Stimulated activated CD8-positive, alpha-beta memory T cell treated with anti-CD3 and anti-CD28 coated beads, Interleukin-4, amount 100 ng/mL, for 24 hours (primary cell): Measurements from ENCODE around the gene CDH4.

Experiments used
- DNase-seq: peaks from one replicate; pipeline ENCODE4 v3.0.0-alpha.2; 2020; ENCODE audit warnings: low read depth

CDH4 gene

DNA sequence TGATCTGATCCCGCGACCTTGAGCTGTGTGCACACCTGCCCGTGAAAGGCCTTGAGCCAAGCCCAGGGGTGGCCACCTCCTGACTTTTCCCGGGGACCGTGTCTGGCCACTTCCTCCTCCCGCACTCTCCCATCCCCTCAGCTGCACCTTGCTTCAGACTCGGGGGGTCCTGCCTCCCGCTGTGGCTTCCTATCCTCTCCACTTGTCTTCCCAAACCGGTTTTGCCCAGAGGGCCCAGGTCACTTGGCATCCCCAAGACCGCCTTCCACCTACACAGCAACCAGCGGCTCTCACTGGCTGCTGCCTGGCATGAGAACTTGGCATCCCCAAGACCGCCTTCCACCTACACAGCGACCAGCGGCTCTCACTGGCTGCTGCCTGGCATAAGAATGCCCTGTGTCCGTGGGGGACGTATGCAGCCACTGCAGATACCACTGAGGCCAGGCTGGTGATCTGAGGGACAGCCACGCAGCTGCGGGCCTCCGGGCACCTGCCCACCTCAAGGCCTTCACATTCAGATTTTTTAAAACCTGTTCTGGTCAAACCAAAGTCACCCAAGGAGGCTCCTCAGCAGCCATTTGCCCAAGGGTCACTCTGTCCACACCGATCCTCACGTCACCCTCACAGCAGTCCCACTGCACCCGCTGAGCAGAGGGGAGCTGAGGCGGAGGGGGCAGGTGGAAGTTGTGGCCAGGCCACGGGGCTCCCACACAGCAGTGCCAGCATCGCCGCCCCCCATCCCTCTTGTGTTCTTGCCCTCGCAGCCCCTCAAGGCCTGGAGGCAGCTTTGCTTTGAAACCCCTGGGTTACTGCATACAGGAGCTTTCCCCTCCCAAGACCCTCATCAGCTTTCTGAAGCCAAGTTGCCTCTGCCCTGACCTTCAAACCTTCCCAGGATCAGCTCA, 568.1 kb downstream of the CDH4 start:
- no peak for DNase-seq

DNA sequence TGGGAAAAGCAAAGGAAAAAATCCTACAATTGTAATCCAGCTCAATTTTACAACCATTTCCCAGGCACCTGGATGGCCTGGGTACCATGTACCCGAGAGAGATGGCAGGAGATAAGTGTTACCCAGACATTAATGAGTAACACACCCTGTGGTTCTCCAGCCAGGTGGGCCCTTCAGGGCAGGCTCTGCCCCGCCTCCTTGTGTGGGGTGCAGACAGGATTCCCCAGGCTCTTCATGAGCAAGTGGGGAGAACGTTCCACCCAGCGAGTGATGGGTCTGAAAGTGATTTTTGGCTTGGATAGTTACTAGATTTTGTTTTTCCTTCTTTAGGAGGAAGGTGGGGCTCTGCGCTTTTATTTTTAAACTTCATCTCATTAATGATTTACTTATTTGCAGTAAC, 569.7 kb downstream of the CDH4 start:
- no peak for DNase-seq

DNA sequence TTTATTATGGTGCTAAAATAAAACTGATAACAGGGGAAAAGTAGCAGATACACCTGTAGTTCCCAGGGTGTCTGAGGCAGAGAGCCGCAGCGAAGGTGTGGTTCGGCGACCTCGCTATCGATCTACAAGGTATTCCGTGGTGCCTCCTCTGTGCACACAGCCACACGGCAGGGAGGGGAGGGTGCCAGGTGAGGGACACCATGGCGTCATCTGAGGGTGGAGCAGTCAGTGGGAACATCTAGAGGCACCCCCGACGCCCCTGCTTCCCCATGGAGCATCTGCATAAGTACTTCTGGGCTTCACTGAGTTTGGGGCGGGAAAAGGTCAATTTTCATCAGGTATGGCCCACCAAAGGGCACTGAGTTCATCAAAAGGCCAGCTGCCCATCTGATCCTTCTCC, 570.3 kb downstream of the CDH4 start:
- DNase-seq = no peak

DNA sequence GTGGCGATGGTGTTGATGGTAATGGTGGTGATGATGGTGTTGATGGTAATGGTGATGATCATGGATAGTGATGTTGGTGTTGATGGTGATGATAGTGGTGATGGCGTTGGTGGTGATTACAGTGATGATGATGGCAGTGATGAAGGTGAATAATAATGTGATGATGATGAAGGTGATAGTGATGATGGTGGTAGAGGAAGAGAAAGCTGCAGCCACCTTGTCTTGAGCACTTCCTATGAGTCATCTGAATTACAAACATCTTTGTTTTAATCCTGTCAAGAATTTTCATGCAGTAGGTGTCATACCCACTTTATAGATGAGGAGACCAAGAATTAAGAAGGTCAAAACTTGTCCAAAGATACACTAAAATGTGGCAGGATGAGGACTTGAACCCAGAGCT, 571.2 kb downstream of the CDH4 start:
- no peak for DNase-seq

DNA sequence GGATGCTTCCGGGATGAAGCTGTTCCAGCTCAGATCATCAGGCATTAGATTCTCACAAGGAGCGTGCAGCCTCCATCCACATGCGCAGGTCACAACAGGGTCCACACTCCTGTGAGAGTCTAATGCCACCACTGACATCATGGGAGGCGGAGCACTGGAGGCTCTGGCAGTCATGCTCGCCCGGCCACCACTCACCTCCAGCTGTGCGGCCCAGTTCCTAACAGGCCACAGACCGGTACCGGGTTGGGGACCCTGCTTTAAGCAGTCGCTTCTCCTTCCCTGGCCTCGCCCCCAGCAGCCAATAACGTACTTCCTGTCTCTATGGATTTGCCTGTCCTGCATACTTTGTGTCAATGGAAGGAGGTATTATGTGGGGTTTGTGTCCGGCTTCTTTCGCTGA, 576.8 kb downstream of the CDH4 start:
- no peak for DNase-seq

DNA sequence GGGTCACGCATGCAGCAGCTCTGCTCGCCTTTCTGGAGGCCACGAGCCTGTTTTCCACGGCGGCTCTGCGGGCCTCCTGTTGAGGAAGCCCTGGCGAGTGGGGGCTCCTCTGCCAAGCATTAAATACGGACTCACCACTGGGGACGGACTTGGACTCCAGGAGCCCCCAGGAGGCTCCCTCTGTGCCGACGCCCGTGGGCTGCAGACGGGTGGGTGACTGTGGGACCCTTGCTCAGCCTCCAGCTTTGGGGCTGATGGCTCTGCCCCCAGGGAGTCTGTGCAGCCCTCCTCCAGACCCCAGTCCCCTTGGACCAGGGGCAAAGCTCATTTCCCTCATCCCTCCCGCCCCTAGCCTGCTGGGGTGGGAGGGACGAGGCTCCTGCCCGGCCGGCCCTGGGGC, 577.5 kb downstream of the CDH4 start:
- no peak for DNase-seq

DNA sequence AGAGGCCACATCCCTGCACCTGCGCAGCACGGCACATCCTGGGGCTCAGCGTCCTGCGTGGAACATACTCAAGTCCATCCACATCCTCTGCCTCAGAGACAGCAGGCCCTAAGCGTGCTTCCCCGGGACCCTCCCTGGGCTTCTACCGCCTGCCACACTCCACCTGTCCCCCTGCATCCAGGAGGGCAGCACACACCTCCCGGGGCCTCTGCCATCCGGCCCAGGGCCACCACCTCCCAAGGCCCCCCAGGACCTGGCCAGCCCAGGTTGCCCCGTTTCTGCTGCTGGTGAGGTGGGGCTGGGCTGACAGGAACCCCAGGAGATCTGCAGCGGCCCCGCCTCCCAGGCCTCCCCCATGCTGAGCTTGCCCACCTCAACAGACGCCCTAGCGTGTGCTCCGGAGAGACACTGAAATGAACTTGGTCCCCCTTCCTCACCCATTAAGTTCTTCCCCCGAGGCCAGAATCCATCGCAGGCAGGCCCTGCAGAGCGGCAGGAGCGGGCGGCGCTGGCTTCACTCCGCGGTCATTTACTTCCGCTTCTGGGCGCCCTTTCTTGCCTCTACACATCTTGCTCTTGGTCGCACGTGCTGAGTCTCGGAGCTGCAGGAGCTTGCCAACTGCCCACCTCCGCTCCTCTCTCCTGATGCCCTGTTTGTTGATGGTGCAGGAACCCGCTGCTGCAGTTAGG, 578.3 kb downstream of the CDH4 start:
- DNase-seq = no peak

DNA sequence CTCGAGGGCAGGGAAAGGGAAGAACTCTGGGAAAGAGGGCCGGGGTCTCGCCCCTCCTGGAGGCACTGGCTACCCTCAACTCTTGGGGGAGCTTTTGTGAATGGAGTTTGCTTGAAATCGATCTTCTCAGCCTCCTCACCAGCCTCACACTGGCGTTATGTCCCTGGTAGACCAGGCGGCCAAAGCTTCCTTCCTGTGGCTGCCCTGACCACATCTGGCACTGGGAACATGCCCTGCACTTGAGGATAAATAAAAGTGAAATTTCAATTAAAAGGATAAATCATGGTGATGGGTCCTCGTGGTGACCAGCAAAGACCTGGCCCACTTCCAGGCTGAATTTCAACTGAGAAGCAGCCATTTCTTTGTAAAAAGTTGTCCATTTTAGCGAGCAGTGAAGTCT, 578.9 kb downstream of the CDH4 start:
- no peak for DNase-seq

DNA sequence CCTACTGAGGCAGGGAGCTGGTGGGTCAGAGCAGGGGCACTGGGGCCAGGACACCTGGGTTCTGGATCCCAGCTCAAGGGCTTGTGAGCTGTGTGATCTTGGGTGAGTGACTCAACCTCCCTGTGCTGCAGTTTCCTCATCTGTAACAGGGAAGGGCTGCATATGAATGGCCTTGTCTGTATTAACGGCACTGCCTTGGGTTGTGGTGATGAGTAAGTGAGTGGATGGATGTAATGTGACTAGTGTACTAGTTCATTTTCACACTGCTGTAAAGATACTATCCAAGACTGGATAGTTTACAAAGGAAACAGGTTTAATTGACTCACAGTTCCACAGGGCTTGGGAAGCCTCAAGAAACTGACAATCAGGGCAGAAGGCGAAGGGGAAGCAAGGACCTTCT, 580.1 kb downstream of the CDH4 start:
- DNase-seq = no peak

DNA sequence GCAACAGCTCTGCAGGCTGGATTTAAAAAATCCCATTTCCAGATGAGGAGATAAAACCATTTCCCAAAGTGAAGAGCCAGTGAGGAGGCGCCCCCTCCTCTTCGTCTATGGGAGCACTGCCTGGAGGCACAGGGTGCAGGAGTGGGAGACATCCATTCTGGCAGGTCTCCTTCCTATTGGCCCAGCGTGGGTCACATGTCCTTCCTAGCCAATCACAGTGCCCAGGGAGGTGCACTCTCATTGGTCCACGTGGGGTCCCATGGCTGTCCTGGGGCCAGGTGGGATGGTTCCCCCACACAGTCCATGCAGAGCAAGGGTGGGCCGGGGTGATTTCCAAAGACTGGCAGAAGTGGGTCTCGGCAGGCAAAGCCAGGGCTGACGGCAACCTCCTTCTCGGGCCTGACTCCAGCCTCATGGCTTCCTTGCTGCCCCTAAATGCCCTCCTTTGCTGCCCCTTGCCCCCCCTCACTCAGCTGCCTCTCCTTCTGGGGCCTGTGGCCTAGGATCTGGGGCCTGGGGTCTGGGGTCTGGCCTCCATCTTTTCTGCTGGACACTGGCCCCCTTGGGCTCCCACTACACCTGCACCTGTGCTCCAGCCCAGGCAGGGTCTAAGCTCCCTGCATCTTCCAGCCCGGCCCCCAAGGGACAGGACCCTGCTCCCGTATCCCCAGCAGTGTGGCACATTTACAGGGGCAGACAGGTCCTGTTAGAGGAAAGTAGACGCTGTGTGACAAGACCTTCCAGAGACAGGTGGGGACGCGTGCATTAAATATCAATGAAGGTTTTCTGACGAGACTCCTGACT, 581.9 kb downstream of the CDH4 start:
- DNase-seq = no peak

DNA sequence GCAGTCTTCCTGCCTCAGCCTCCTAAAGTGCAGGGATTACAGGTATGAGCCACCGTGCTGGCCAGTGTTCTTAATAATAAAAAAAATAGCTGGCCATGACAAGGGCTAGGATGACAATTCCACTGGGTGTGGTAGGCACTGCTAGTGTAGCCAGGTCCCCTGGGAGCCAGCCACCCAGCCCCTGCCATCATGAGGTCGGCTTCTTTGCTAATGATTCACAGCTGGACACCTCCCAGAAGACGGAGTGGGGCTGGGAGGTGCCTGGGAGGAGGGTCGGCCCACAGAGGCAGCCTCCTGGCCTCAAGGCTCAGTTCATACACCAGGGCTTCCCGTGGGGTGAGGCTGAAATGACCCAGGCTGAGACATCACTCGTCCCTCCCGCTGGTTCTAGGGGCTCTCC, 583.2 kb downstream of the CDH4 start:
- no peak for DNase-seq

DNA sequence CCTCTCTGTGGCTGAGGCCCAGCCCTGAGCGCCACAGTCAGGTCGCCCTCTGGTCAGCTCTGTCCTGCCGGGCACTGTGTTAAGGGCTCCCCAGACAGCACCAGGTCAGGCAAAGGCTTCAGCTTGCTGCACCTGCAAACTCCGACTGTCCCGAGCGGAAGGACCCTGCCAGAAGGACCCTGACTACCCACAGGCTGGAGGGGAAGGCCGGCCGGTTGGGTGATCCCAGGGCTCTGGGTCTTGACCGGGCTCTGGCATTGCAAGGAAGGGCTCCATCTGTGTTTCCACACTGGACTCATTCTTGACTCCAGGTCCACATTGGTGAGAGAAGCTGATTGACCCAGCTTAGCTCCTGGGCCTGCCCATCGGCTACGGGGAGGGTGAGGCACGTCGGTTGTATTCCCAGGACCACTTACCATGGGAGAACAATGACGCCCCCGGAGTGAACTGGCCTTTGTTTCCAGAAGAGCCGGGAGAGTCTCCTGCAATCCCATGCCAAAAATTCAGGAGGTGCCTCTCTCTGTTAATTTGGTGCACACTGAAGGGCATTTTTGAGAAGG, 583.8 kb downstream of the CDH4 start:
- no peak for DNase-seq

DNA sequence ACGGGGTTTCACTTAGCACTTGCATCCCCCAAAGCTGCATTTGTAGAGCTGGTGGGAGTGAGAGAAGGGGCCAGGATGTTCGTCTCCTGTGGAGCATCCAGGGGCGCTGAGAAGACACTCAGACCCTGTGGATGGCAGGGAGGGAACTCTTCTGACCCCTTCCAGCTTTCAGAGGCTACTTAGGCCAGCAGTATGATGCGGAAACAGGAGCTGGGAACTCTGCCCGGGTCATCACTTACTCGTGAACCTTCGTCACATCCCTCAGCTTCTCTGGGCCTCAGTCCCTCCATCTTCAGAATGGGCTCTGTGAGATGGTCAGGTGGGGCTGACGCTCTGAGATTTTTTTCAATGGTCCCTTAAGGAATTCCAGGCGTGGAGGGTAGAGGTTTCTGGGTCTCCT, 585.1 kb downstream of the CDH4 start:
- no peak for DNase-seq

DNA sequence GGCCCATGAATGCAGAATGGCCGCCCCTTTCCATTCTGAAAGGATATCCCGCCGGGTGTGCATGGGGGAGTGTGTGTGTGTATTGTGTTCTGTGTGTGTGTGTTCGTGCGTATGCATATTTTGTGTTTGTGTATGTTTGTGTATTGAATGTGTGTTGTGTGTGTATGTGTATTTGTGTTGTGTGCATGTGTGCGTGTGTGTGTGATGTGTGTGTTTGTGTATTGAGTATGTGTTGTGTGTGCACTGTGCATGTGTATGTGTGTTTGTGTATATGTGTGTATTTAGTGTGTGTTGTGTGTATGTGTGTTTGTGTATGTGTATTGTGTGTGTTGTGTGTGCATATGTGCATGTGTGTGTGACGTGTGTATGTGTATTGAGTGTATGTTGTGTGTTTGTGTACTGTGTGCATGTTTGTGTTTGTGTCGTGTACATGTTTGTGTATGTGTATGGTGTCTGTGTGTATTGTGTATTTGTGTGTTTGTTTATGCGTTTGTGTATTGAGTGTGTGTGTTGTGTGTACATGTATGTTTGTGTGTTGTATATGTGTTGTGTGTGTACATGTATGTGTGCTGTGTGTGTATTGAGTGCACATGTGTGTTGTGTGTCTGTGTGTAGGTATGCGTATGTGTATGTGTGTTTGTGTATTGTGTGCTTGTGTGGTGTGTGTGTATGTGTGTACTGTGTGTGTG, 587.3 kb downstream of the CDH4 start:
- no peak for DNase-seq

DNA sequence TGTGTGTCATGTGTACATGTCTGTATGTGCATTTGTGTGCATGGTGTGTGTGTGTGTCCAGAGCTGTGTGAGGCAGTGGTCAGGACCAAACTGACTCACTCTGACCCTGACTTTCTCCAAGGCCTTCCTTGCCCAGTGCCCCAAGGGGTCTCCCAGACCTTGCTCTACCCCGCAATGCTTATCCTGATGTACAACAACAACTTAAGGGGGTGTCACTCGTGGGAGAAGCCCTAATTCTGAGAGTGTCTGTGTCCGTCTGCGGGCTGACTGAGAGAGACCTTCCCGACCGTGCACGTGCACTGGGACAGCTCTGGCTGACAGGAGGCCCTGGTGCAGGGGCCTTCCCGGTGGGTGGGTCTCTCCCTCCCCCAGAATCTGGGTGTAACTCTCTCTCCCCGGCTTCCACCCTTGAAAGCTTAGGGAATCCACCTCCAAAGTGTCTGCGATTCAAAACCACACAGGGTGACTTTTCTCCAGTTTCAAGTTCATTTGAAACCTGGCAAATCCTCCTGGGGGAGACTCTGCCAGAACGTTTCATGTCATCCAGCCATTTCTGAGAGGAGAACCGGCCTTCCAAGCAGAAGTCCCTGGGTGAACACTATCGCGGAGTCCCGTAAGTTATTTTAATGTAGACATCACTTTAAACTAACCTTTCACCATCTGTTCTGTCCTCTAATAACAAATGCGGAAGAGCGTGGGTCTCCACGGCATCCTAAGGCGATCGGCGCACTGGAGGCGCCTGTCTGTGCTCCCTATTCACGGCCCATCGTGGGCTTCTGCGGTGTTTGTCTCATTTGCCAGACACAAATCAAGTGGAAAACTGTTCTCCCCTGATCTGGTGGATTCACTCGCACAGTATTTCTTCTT, 588.1 kb downstream of the CDH4 start:
- no peak for DNase-seq

DNA sequence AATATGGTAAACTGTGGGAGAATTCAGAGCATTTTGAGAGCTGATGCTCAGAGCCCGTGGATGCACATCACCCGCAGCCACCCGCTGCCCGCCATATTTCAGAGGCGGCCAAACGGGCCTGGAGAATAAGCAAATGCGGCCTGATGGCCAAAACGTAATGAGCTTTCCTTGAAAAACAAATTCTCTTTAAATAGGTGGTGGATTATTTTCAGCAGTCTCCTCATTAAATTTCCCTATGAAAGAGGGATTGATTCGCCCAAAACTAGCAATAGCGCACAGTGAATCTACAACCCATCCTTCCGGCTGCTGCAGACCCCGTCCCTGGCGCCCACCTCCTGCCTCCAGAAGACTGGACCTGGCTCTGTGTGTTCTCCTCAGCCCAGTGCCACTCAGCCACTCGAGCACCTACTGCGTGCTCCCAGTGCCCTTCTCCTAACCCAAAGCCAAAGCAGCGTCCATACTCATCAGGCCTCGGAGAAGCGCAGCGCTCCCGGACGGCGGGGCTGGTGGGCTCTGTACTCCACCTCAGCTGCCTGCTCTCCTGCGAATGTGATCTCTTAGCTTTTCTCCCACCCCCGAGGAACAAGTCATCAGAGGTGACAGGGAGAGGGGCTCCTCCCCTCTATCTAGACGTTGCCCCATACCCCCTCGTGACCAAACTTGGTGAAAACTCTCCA, 588.9 kb downstream of the CDH4 start:
- no peak for DNase-seq

DNA sequence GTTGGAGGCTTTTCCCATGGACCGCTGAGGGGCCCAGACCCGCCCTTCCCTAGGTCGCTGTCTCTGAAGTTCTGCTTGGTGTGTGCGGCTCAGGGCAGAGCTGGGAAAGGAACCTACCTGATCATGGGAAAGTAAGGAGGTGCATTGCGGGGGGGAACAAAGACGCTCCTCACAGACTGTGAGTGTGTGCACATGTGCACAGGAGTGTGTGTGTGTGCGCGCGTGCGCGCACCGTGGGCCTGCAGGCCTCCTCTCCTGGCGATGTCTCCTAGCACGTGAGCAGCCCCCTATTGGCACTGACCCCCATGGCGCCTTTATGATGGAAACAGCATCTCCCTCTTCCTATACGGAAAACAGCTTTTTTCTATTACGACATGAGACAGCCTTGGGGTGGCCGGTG, 589.5 kb downstream of the CDH4 start:
- DNase-seq = no peak

DNA sequence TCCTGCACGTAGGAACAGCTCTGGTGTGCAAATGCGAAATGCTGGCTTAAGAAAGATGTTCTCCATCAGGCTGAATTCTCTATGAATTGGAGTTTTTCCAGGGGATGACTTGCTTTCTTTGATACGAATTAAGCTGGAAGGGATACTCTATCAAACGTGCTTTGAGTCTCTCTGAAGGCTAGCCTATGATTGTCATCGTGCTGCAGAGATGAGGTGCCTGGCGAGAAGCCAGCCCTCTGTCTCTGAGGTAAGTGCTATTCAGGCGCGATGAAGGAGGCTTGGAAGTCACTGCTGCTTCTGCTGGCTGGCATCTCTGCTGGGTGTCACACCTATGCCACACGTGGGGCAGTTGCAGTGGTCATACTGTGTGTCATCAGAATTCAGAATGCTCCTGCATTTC, 589.9 kb downstream of the CDH4 start:
- DNase-seq = no peak

DNA sequence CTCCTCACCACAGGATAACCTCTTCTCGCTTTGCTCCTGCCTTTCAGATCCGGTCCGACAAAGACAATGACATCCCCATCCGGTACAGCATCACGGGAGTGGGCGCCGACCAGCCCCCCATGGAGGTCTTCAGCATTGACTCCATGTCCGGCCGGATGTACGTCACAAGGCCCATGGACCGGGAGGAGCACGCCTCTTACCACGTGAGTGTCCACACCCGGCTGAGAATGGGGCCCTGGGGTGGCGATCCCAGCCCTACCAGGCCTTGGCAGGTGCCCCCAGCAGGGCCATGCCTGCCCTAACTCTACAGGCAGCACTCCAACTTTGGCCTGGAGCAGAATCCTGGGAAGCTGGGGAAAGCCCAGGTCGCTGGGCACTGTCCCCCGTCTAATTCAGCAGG, 592.6 kb downstream of the CDH4 start:
- DNase-seq = no peak

DNA sequence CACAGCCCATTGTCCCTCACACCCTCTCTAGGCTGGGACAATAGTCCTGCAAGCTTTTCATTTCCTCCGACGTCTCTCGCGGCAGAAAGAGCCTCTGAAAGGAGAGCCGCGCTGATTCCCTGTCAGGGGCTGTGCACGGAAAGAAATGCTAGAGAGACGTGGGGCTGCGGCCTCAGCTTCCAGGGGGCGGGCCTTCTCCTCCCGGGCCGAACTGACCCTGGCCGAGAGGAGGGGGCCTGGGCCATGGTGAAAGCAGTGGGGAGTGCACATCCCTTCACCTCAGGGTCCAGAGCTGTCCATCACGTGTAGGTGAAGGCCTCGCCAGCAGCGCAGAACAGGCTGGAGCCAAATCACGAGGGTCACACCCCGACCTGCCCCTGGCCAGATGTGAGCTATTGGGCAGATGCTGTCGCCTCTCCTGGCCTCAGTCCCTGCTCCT, 593.2 kb downstream of the CDH4 start:
- no peak for DNase-seq
